ENCODE measurements around the gene TBCCD1.
A peak's percentile ranks its signal among the peaks of the same experiment; 100 is the strongest.
"Not testable (repeated sequence)": the region's sequence is repeated elsewhere in the genome, so short reads cannot be mapped to it uniquely, and the experiment has no call there.

The TBCCD1 gene

GRCh38 chr3:186596568-186597287 lies 29.6 kb upstream of the TBCCD1 start:
- DNase-seq = peak in 1 of 51 donors; percentile 12

- DNase-seq = no peak
These were observed 27.5 kb upstream of the TBCCD1 start for GRCh38 chr3:186594591-186595113.

GRCh38 chr3:186593862-186594261 lies 26.7 kb upstream of the TBCCD1 start:
- no peak for DNase-seq

- DNase-seq = no peak
These were observed 25.5 kb upstream of the TBCCD1 start for GRCh38 chr3:186592682-186593081.

GRCh38 chr3:186590580-186591295 lies 23.6 kb upstream of the TBCCD1 start:
- DNase-seq = no peak

- DNase-seq = no peak
These were observed 22.9 kb upstream of the TBCCD1 start for GRCh38 chr3:186589856-186590579.

GRCh38 chr3:186589121-186589520 lies 22.0 kb upstream of the TBCCD1 start:
- DNase-seq = no peak

- no peak for DNase-seq
These were observed 21.5 kb upstream of the TBCCD1 start for GRCh38 chr3:186588632-186589031.

- no peak for DNase-seq
These were observed 20.0 kb upstream of the TBCCD1 start for GRCh38 chr3:186587183-186587582.

- DNase-seq = not testable (repeated sequence)
These were observed 19.1 kb upstream of the TBCCD1 start for GRCh38 chr3:186586245-186586644.

GRCh38 chr3:186583831-186584230 lies 16.7 kb upstream of the TBCCD1 start:
- DNase-seq = no peak

GRCh38 chr3:186582541-186582940 lies 15.4 kb upstream of the TBCCD1 start:
- DNase-seq = no peak

GRCh38 chr3:186580785-186581184 lies 13.6 kb upstream of the TBCCD1 start:
- DNase-seq = no peak

- DNase-seq = no peak
These were observed 10.4 kb upstream of the TBCCD1 start for GRCh38 chr3:186577521-186577920.

GRCh38 chr3:186571644-186572013 lies 4.5 kb upstream of the TBCCD1 start:
- no peak for DNase-seq

GRCh38 chr3:186570941-186571643 lies 4.0 kb upstream of the TBCCD1 start:
- DNase-seq = no peak

GRCh38 chr3:186570096-186570940 lies 3.2 kb upstream of the TBCCD1 start, which contains the start of gene DNAJB11:
Gene DNAJB11, plus strand, starts transcription at chr3:186570720. Its CDS starts 178 bp downstream, at chr3:186570898.
- DNase-seq = peak; percentile 73 to 100 (median 99)

GRCh38 chr3:186569779-186570095 lies 2.6 kb upstream of the TBCCD1 start:
- no peak for DNase-seq

- DNase-seq = not testable (repeated sequence)
These were observed 2.2 kb upstream of the TBCCD1 start for GRCh38 chr3:186569361-186569760.

GRCh38 chr3:186566772-186567071 lies 417 bp downstream of the TBCCD1 start:
- DNase-seq = peak in 2 of 51 donors; percentile 33 to 63

GRCh38 chr3:186564586-186564985 lies 2.6 kb downstream of the TBCCD1 start:
- DNase-seq = no peak
